Choroid plexus epithelial cell (primary cell): ENCODE data around the gene TENT4A.

ENCODE experiments used
- DNase-seq: peaks from one replicate; pipeline ENCODE4 v3.0.0-alpha.2; 2010; ENCODE audit warnings: low read depth
- H3K4me3 ChIP-seq: 2 replicates; pipeline ENCODE4 v1.5.1; 2011; ENCODE audit warnings: low read depth, mild to moderate bottlenecking, control low read depth, low read length, moderate library complexity
- TF ChIP-seq, protein P1 (sequence below): conservative IDR thresholded peaks from 2 replicates; pipeline ENCODE4 v1.5.1; 2011; ENCODE audit warnings: low read depth, mild to moderate bottlenecking, control low read depth, inconsistent platforms, low read length, moderate library complexity

The TENT4A gene

DNA sequence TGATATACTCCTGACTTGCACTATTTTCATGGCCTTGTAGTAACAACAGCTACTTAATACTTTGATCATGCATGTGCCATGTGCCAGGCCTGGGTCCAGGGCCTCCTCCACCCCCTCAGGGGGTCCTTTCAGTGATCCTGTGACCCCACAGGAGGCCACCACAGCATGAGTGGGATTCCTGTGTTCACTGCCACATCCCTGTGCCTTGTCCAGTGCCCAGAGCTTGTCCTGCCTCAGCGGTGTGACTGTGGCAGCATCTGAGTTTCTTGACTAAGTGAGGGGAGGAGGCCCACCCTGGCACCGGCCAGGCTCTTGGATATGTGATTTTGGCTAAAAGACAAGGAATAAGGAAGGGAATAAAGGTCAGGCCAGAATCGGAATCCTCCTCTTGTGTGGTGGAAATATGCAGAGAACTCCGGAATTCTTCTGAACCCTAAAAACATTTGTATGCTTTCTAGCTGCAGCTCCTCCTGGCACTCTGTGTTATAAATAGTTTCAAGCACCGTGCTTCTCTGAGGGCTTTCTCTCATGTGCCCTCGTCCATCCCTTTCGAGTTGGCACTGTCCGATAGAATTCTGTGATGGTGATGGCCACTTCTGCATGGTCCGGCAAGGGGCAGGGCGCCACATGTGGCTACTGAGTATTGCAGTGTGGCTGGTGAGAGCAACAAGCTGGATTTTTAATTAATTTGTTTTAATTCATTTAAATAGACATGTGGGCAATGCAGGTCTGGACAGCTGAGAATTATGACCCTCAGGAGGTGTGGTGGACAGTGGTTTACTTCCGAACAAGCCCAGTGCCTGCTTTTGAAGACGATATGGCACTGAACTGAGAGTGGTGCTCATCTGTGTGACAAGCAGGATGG is 31.8 kb downstream of the TENT4A start:
- H3K4me3 ChIP-seq: no peak overlapping the region
- DNase-seq: no peak
- TF ChIP-seq, protein P1, sequence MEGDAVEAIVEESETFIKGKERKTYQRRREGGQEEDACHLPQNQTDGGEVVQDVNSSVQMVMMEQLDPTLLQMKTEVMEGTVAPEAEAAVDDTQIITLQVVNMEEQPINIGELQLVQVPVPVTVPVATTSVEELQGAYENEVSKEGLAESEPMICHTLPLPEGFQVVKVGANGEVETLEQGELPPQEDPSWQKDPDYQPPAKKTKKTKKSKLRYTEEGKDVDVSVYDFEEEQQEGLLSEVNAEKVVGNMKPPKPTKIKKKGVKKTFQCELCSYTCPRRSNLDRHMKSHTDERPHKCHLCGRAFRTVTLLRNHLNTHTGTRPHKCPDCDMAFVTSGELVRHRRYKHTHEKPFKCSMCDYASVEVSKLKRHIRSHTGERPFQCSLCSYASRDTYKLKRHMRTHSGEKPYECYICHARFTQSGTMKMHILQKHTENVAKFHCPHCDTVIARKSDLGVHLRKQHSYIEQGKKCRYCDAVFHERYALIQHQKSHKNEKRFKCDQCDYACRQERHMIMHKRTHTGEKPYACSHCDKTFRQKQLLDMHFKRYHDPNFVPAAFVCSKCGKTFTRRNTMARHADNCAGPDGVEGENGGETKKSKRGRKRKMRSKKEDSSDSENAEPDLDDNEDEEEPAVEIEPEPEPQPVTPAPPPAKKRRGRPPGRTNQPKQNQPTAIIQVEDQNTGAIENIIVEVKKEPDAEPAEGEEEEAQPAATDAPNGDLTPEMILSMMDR: no peak

DNA sequence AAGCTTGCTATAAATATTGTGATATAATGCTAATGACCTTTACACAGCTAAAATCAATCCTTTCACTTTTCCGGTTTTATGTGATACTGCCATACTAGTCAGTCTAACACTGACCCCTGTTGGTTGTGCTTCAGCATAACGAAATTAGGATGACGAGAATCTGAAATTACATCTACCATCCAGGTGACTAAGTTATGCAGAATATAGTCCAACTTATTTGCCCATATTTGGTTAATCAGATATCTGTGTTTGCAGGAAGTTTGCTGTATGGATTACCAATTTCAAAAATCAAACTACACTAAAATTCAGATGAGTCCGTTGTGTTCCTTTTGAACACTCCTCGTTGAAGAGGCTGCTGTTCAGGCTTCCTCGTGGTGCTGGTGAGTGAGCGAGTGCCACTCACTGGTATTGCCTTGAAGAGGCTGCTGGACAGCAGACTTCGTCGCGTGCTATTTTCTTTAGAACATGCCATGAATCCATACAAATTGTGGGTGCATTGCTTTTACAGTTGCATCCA is 32.5 kb downstream of the TENT4A start:
- no peak overlapping the region for H3K4me3 ChIP-seq
- TF ChIP-seq, protein P1: peak; percentile 79
- DNase-seq: peak; percentile 86

DNA sequence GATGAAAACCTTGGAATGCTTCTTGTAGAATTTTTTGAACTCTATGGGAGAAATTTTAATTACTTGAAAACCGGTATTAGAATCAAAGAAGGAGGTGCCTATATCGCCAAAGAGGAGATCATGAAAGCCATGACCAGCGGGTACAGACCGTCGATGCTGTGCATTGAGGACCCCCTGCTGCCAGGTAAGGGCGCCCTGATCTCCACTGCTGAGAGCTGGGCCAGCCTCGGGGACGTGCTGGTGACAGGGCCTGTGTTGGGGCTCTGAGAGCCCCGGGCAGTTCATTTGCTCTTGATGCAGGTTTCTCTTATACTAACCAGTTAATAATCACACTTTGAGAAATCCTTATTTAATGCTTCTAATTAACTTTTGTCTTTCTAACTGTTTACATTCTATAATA is 33.0 kb downstream of the TENT4A start:
- TF ChIP-seq, protein P1: no peak
- no peak for DNase-seq
- H3K4me3 ChIP-seq: no peak overlapping the region

DNA sequence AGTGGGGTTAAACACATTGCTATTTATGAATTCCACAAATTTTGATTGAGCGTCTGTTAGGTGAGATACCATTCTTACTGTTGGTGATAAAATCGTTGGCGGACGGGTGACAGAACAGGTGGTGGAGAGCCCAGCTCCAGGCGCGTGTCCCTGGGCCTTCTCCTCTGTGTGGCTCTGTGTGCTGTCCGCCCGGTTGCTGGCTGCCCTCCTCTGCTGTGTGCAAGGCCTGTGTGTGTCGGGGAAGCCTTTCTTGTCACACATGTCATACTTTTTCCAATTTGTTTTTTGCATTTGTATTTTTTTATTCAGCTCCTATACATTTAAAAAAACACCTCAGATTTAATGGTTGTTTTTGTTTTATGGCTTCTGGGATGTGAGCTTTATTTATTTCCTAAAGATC is 33.9 kb downstream of the TENT4A start:
- DNase-seq: no peak
- H3K4me3 ChIP-seq: no peak overlapping the region
- TF ChIP-seq, protein P1: no peak

DNA sequence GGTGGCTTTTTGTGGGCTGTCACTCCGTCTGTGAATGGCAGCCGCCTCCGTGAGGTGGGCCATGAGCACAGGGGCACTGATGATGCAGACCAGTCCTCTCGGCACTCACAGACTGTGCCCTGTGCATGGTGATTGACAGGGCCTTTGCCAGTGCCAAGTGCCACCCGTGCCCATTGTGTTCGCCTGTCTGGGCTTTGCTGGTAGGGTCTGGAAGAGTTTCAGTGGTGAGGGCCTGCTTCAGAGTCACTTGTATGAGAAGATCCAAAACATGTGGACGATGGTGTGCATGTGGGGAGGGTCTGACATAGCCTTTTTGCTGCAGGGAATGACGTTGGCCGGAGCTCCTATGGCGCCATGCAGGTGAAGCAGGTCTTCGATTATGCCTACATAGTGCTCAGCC is 34.9 kb downstream of the TENT4A start:
- no peak for DNase-seq
- H3K4me3 ChIP-seq: no peak overlapping the region
- TF ChIP-seq, protein P1: no peak

DNA sequence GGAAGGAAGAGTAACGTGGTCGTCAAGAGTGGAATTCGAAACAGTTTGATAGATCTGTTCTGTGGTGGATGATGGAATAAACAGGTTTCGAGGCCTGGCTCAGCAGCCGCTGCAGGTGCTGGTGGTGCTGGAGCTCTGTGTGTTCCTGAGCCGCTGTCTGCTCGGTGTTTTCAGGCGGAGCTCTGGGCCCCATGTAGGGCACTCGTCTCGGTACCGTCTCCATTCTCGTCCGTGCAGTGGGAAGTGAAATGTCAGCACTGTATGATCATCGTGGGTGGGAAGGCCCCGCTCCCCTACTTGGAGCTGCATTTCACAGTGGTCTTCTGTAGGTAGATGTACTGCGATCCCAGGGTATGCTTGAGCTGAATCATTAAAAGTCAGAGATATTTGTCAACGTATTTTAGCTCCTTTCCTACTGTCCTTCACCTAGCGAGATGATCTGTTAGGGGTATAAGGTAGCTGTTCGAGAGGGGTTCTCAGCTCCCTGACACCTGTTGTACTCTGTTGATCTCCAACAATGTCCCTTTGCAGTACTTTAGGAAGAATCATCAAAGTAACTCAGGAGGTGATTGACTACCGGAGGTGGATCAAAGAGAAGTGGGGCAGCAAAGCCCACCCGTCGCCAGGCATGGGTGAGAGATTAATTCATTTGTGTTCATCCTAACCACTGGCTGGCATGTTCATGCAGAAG is 35.9 kb downstream of the TENT4A start:
- TF ChIP-seq, protein P1: no peak
- no peak for DNase-seq
- H3K4me3 ChIP-seq: no peak overlapping the region
